HepG2 (cell line): ENCODE measurements around the gene CD248. TPM values are rescaled to one million over a fixed set of nuclear protein-coding genes. Genes with fewer than 3 reads are reported as not detected.

Experiments used
- ATAC-seq: fragments of 200-7000 bp; cut with Tn5 transposase; 3 replicates; pipeline ENCODE4 v1.9.1; 2020; ENCODE audit warnings: mild to moderate bottlenecking, moderate library complexity
- BruUV-seq: library from RNA; stranded (reverse); fragments of 400-500 nt; replicated peaks from 2 replicates; lab custom pipeline; 2021; lab: Mats Ljungman, UMichigan
- CTCF ChIA-PET: fragments of 300-600 bp; formaldehyde crosslinking; extraction: SDS; loops from one replicate; lab custom pipeline; 2021; ENCODE audit warnings: low total read pairs, inconsistent platforms, low intra/inter-chr PET ratio; lab: Yijun Ruan, JAX
- POLR2A ChIA-PET: fragments of 350-600 bp; sonication (Branson Sonifier 250); formaldehyde crosslinking; loops from one replicate; lab custom pipeline; 2020; ENCODE audit warnings: antibody characterized with exemption, inconsistent platforms; lab: Yijun Ruan, JAX
- DNase-seq: peaks from one replicate; pipeline ENCODE4 v3.0.0-alpha.2; 2015; ENCODE audit warnings: low spot score
- FAIRE-seq: peaks from 3 replicates; lab custom pipeline; 2011; peaks lifted over from hg19 to GRCh38; lab: Jason Lieb, UNC
- H2AFZ ChIP-seq: one replicate; pipeline ENCODE4 v1.6.1; 2011; ENCODE audit warnings: low read length, inconsistent platforms
- H3K27ac ChIP-seq: fragments of 300-600 bp; 3 replicates; pipeline ENCODE4 v1.8.0; 2011; ENCODE audit warnings: mixed run types, mild to moderate bottlenecking, mixed read lengths, low read length, inconsistent platforms; ENCODE audit not compliant: insufficient read depth; ENCODE audit errors: extremely low read length
- H3K27me3 ChIP-seq, 2 experiments: fragments of 200-600 bp in 1 of 2; 2 replicates in 1 of 2; 3 replicates in 1 of 2; pipeline versions ENCODE4 v1.6.0 to v1.8.0; 2011; ENCODE audit warnings: low read length in 2 of 2, mild to moderate bottlenecking in 2 of 2, moderate library complexity in 2 of 2, inconsistent platforms in 1 of 2; ENCODE audit not compliant: insufficient read depth in 2 of 2, control insufficient read depth in 1 of 2
- H3K36me3 ChIP-seq, 2 experiments: fragments of 200-600 bp in 1 of 2; replicated peaks in 1 of 2; 2 replicates in 1 of 2; 3 replicates in 1 of 2; pipeline versions ENCODE4 v1.5.1 to v1.8.0; 2011; ENCODE audit warnings: low read length in 2 of 2, inconsistent platforms in 1 of 2; ENCODE audit not compliant: insufficient read depth in 2 of 2, control insufficient read depth in 1 of 2
- H3K4me1 ChIP-seq: 2 replicates; pipeline ENCODE4 v1.5.1; 2012; ENCODE audit warnings: low read length, inconsistent platforms; ENCODE audit not compliant: insufficient read depth
- H3K4me2 ChIP-seq: 2 replicates; pipeline ENCODE4 v1.6.0; 2011; ENCODE audit warnings: low read depth, low read length, inconsistent platforms
- H3K4me3 ChIP-seq, 3 experiments: fragments of 200-600 bp in 1 of 3; sonication (generic), shearing (Covaris generic) in 1 of 3; replicated peaks in 1 of 3; 2 replicates each; pipeline ENCODE4 v1.5.1; 2011 to 2016; ENCODE audit warnings: low read length in 3 of 3, inconsistent platforms in 2 of 3, low read depth in 2 of 3, mild to moderate bottlenecking in 2 of 3, control low read depth in 1 of 3, mixed read lengths in 1 of 3; ENCODE audit not compliant: insufficient read depth in 1 of 3
- H3K79me2 ChIP-seq: one replicate; pipeline ENCODE4 v1.6.1; 2011; ENCODE audit warnings: low read length, inconsistent platforms; ENCODE audit not compliant: insufficient read depth
- H3K9ac ChIP-seq: 2 replicates; pipeline ENCODE4 v1.6.0; 2011; ENCODE audit warnings: mild to moderate bottlenecking, low read depth, low read length, inconsistent platforms; ENCODE audit not compliant: insufficient read depth
- H3K9me3 ChIP-seq: 2 replicates; pipeline ENCODE4 v1.5.1; 2012; ENCODE audit warnings: mild to moderate bottlenecking, low read length
- H4K20me1 ChIP-seq: 2 replicates; pipeline ENCODE4 v1.6.0; 2011; ENCODE audit warnings: inconsistent platforms, mild to moderate bottlenecking, low read length, moderate library complexity; ENCODE audit not compliant: insufficient read depth
- DMAP1 ChIP-seq: IDR thresholded peaks from 2 replicates; pipeline ENCODE4 v1.6.1; 2016
- PRDM10 ChIP-seq: sonication (generic); formaldehyde crosslinking; IDR thresholded peaks from 2 replicates; pipeline ENCODE4 v1.4.0; 2020; ENCODE audit warnings: low read depth, missing genetic modification reagents
- REXO4 ChIP-seq: sonication (generic); formaldehyde crosslinking; IDR thresholded peaks from 2 replicates; pipeline ENCODE4 v1.8.0; 2022; ENCODE audit warnings: missing genetic modification reagents, mild to moderate bottlenecking, borderline replicate concordance
- RFX3 ChIP-seq: IDR thresholded peaks from 2 replicates; pipeline ENCODE4 v1.6.1; 2016; ENCODE audit warnings: missing biosample characterization, missing genetic modification reagents
- ZBED4 ChIP-seq: sonication (generic); formaldehyde crosslinking; IDR thresholded peaks from 2 replicates; pipeline ENCODE4 v1.4.0; 2020; ENCODE audit warnings: missing genetic modification reagents, borderline replicate concordance
- ZNF230 ChIP-seq: sonication (generic); formaldehyde crosslinking; IDR thresholded peaks from 2 replicates; pipeline ENCODE4 v1.4.0; 2020; ENCODE audit warnings: mild to moderate bottlenecking, missing genetic modification reagents
- ZNF335 ChIP-seq: sonication (generic); formaldehyde crosslinking; IDR thresholded peaks from 2 replicates; pipeline ENCODE4 v1.4.0; 2020; ENCODE audit warnings: missing genetic modification reagents
- ZNF431 ChIP-seq: sonication (generic); formaldehyde crosslinking; IDR thresholded peaks from 2 replicates; pipeline ENCODE4 v1.9.0; 2022; ENCODE audit warnings: missing genetic modification reagents, low read depth, mild to moderate bottlenecking, borderline replicate concordance
- ZNF652 ChIP-seq: IDR thresholded peaks from 2 replicates; pipeline ENCODE4 v1.6.1; 2016; ENCODE audit warnings: low read depth, borderline replicate concordance
- WGBS: methylation state at CpG from one replicate; pipeline ENCODE4 v1.1.6; 2017; ENCODE audit warnings: low lambda C conversion rate; 5-methylcytosine and 5-hydroxymethylcytosine counted together
- in situ Hi-C: cut with HindIII; loops from 2 replicates; pipeline ENCODE4 v1.10.0; 2017; ENCODE audit warnings: low pct_unique_long_range_greater_than_20kb; ENCODE audit not compliant: extremely low pct_ligation_motif_present
- intact Hi-C: fragments of 100-400 bp; cut with micrococcal nuclease; formaldehyde crosslinking; loops from one replicate; pipeline ENCODE4 v1.10.0; 2022; ENCODE audit not compliant: unreplicated experiment
- polyA plus RNA-seq, 8 experiments: library from polyadenylated mRNA; depleted of rRNA in 3 of 8; stranded (reverse) in 7 of 8; unstranded in 1 of 8; fragments of >200 nt; fragmentation: Illumina TruSeq in 4 of 8; extraction: Trizol in 4 of 8; gene quantifications; 2 replicates each; pipeline versions ENCODE4 v1.2.1 to v1.2.3, GENCODE V29; 2011 to 2016; ENCODE audit warnings: low read depth in 4 of 8, missing spikeins in 1 of 8, mixed read lengths in 1 of 8; ENCODE audit not compliant: insufficient read depth in 1 of 8
- total RNA-seq, 5 experiments: library from RNA; depleted of rRNA; stranded (reverse); fragments of >200 nt; fragmentation: Illumina TruSeq; extraction: Trizol; gene quantifications; 2 replicates each; pipeline ENCODE4 v1.2.3, GENCODE V29; 2016; ENCODE audit warnings: low read depth in 1 of 5
- TF ChIP-seq, protein P1 (sequence below): sonication (generic); formaldehyde crosslinking; IDR thresholded peaks from 2 replicates; pipeline ENCODE4 v1.5.0; 2020; ENCODE audit warnings: missing genetic modification reagents

CD248 gene
- total and polyA plus RNA-seq, 2 of the 13 experiments (the other 11 are each of a cell fraction or from before 2014, with no cell fraction given) = 0.25 to 0.35 TPM

GRCh38 chr11:66279092-66279734 lies 37.6 kb downstream of the CD248 start (continued):
- TF ChIP-seq ZBED4 (CRISPR knock-in tag) = no peak
- no peak for TF ChIP-seq ZNF335
- TF ChIP-seq ZNF431 = no peak
- TF ChIP-seq REXO4 (CRISPR knock-in tag) = no peak

DNA sequence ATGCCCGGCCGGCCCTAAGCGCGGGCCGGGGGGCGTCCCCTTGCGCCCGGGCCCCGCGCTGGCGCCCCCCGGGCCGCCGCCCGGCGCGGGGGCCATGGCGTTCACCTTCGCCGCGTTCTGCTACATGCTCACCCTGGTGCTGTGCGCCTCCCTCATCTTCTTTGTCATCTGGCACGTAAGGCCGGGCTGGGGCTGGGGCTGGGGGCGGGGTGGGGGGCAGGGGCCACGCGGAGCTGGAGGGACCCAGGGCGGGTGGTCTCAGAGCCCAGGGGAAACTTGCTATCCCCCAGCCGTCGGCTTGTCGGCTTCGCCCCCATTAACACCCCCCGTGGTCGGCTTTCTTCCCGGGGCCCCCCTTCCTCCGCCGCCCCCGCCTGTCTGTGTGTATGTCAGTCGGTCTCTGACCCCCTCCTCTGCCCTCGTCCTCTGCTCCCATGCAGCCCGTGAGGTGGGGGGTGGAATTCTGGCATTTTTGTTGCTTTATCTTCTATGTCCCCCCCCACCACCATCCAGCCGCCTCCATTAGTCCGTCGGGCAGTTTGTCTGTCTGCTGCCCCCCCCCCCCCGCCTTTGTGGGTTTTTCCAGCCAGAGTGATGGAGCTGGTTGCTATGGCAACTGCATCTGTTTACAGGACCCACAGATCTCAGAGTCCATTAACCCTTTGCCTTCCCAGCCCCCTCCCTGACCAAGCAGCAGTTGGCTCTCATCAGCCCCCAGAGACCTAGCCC lies 38.3 kb downstream of the CD248 start:
- Histone ChIP-seq H3K27ac (no peak overlapping the region), H3K4me2 (peak overlapping the region; percentile 61; the same call in 1 of the 2 replicates), H3K9me3 (no peaks in the 10 kb centered on the region), H2AFZ (no peak overlapping the region), H3K79me2 (no peaks in the 10 kb centered on the region), H3K27me3 (peaks cover 3 to 9% of the 10 kb centered on the region in 2 experiments; a peak in 3 of 5 replicates), H3K9ac (no peak overlapping the region), H3K4me3 (peak overlapping the region in 1 of 3 experiments; percentile 16; a peak in 1 of 6 replicates), H4K20me1 (peaks cover 6% of the 10 kb centered on the region), H3K36me3 (peaks cover 5 to 16% of the 10 kb centered on the region in 2 experiments; a peak in 4 of 5 replicates), H3K4me1 (peaks cover 39% of the 10 kb centered on the region)
- ATAC-seq (no peak), DNase-seq (no peak), FAIRE-seq (no peak)
- 8% methylated on average over 14 of the region's 45 CpGs for WGBS
- in situ Hi-C loops = no loop called here
- no TSS peak for BruUV-seq
- intact Hi-C loops = no loop called here
- POLR2A ChIA-PET = interaction anchor here (2.4 kb wide), 1 partner anchor 10 kb away, joined by 15 read pairs; the partner anchor contains the start of gene YIF1A
- CTCF ChIA-PET = no interaction called here
- TF ChIP-seq ZNF652 (peak; percentile 80), DMAP1 (no peak), ZNF230 (CRISPR knock-in tag) (no peak), PRDM10 (CRISPR knock-in tag) (no peak), RFX3 (CRISPR knock-in tag) (peak; percentile 48; the same call in 1 of the 2 replicates)
- TF ChIP-seq, protein P1, sequence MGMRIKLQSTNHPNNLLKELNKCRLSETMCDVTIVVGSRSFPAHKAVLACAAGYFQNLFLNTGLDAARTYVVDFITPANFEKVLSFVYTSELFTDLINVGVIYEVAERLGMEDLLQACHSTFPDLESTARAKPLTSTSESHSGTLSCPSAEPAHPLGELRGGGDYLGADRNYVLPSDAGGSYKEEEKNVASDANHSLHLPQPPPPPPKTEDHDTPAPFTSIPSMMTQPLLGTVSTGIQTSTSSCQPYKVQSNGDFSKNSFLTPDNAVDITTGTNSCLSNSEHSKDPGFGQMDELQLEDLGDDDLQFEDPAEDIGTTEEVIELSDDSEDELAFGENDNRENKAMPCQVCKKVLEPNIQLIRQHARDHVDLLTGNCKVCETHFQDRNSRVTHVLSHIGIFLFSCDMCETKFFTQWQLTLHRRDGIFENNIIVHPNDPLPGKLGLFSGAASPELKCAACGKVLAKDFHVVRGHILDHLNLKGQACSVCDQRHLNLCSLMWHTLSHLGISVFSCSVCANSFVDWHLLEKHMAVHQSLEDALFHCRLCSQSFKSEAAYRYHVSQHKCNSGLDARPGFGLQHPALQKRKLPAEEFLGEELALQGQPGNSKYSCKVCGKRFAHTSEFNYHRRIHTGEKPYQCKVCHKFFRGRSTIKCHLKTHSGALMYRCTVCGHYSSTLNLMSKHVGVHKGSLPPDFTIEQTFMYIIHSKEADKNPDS (CRISPR knock-in tag) = no peak
